Activated CD4-positive, alpha-beta memory T cell treated with anti-CD3 and anti-CD28 coated beads for 36 hours (primary cell): Measurements from ENCODE around the gene NUP93. TPM values are rescaled to one million over a fixed set of nuclear protein-coding genes. Genes with fewer than 3 reads are reported as not detected.
"Not testable (repeated sequence)": the region's sequence is repeated elsewhere in the genome, so short reads cannot be mapped to it uniquely, and the experiment has no call there.

Source experiments
- CTCF ChIA-PET: fragments of 350-600 bp; sonication (Branson Sonifier 250); formaldehyde crosslinking; loops from one replicate; lab custom pipeline; 2021; ENCODE audit warnings: antibody characterized with exemption, inconsistent platforms; lab: Charles Lee
- POLR2A ChIA-PET: fragments of 350-600 bp; sonication (Branson Sonifier 250); formaldehyde crosslinking; loops from one replicate; lab custom pipeline; 2021; ENCODE audit warnings: antibody characterized with exemption; lab: Charles Lee
- DNase-seq: peaks from one replicate; pipeline ENCODE4 v3.0.0-alpha.2; 2020
- H3K27ac Mint-ChIP-seq: one replicate; pipeline ENCODE4 v1.8.0; 2021; ENCODE audit warnings: mixed read lengths
- H3K27me3 Mint-ChIP-seq: one replicate; pipeline ENCODE4 v1.8.0; 2021; ENCODE audit warnings: mixed read lengths
- H3K36me3 Mint-ChIP-seq: one replicate; pipeline ENCODE4 v1.8.0; 2021; ENCODE audit warnings: mixed read lengths
- H3K4me1 Mint-ChIP-seq: one replicate; pipeline ENCODE4 v1.8.0; 2021; ENCODE audit warnings: low read depth, mixed read lengths
- H3K4me3 Mint-ChIP-seq: one replicate; pipeline ENCODE4 v1.8.0; 2021; ENCODE audit warnings: mild to moderate bottlenecking, mixed read lengths
- H3K9me3 Mint-ChIP-seq: one replicate; pipeline ENCODE4 v1.8.0; 2021; ENCODE audit warnings: mixed read lengths
- intact Hi-C: fragments of 100-400 bp; cut with micrococcal nuclease; formaldehyde crosslinking; loops from one replicate; pipeline ENCODE4 v1.15.1; 2023
- total RNA-seq, 2 experiments: library from RNA; stranded (reverse); gene quantifications; one replicate each; pipeline ENCODE4 v1.2.3, GENCODE V29; 2021

The NUP93 gene
- total RNA-seq, 2 experiments from 2014 or later, result 131 to 133 TPM

DNA sequence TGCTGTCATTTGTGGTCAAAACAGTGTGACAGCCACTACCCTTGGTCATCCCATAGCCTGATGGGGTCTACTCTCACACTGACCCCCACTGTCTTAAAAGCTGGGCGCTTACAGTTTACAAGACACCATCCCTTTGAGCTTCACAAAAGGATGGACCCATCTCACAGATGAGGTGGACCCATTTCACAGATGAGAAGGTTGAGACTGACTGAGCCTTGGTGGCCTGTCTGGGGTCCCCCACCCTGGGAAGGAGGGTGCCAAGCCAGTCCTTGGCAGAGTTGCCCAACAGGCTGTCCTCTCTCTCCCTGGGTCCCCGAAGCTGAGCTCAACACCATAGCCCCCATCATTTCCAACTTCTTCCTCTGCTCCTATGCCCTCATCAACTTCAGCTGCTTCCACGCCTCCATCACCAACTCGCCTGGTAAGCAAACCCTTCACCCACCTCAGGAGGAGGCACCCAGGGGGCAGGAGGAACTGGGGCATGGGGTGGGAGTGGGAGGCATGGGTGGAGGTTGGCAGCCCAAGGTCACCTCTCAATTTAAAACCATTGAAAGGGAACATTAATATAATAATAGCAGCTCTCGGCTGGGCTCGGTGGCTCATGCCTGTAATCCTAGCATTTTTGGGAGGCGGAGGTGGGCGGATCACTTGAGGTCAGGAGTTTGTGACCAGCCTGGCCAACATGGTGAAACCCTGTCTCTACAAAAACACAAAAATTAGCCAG, 152.3 kb downstream of the NUP93 start:
- H3K27ac Mint-ChIP-seq, result no peak overlapping the region
- ChIA-PET POLR2A (no interaction called here), CTCF (interaction anchor here (0.7 to 1.4 kb wide), 2 partner anchors 15 to 53 kb away, joined by 3 to 4 read pairs; no protein-coding TSS in a partner anchor)

DNA sequence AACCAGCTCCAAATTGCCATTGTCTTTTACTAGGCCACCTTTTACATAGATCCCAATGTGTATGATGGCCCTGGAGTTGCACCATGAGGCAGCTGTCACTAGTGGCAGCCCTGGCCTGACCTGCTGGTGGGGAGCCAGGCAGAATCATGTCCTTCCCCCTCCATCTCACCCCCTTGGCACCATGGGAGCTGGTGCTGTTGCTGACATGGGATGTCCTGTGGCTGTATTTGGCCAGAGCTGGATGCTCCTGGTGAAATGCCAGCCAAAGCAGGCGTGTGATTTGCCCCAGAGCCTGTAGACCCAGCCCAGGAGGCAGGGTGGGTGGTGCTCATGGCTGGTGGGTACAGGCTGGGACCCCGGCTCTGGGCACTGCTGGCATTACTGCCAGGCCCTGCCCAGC, 153.7 kb downstream of the NUP93 start:
- Mint-ChIP-seq H3K27me3 (no peaks in the 10 kb centered on the region), H3K9me3 (no peaks in the 10 kb centered on the region), H3K4me1 (no peaks in the 10 kb centered on the region), H3K36me3 (no peaks in the 10 kb centered on the region), H3K4me3 (no peak overlapping the region), H3K27ac (no peak overlapping the region)
- DNase-seq, result no peak
- intact Hi-C loops, result no loop called here
- ChIA-PET POLR2A (no interaction called here), CTCF (interaction anchor here (1.2 kb wide), 1 partner anchor 16 kb away, joined by 3 read pairs; no protein-coding TSS in a partner anchor)

More for the DNA sequence above, 152.3 kb downstream of the NUP93 start:
- Mint-ChIP-seq H3K36me3 (no peaks in the 10 kb centered on the region), H3K9me3 (no peaks in the 10 kb centered on the region), H3K27me3 (no peaks in the 10 kb centered on the region), H3K4me1 (no peaks in the 10 kb centered on the region), H3K4me3 (no peak overlapping the region)
- intact Hi-C loops, result no loop called here
- no peak for DNase-seq

DNA sequence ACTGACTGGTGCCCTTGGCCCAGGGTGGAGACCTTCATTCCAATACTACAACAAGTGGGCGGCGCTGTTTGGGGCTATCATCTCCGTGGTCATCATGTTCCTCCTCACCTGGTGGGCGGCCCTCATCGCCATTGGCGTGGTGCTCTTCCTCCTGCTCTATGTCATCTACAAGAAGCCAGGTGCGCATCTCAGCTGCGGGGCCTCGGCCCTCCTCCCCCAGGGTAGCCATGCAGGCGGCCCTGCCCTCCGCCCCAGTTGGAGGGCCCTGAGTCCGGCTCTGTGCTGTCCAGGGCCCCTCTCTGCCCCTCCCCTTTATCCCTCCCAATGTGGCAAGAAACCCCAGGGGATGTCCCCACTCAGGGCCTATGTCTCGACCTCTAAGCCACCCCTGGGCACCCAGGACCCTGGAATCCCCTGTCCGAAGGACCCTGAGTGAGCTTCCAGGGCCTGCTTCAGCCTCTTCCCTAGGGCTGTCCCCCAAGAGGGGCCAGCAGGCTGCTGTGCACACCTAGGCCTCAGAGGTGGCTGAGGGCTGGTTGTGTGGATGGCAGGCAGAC, 154.2 kb downstream of the NUP93 start:
- no peaks in the 10 kb centered on the region for H3K27me3 Mint-ChIP-seq
- no peak overlapping the region for H3K27ac Mint-ChIP-seq
- no peak for DNase-seq
- no peaks in the 10 kb centered on the region for H3K9me3 Mint-ChIP-seq
- POLR2A ChIA-PET, result interaction anchor here (1.6 kb wide), 1 partner anchor 61 kb away, joined by 3 read pairs; no protein-coding TSS in a partner anchor
- H3K4me1 Mint-ChIP-seq, result no peaks in the 10 kb centered on the region
- intact Hi-C loops, result no loop called here
- no peak overlapping the region for H3K4me3 Mint-ChIP-seq
- no peaks in the 10 kb centered on the region for H3K36me3 Mint-ChIP-seq
- CTCF ChIA-PET, result interaction anchor here (1.2 kb wide), 1 partner anchor 16 kb away, joined by 3 read pairs; no protein-coding TSS in a partner anchor

DNA sequence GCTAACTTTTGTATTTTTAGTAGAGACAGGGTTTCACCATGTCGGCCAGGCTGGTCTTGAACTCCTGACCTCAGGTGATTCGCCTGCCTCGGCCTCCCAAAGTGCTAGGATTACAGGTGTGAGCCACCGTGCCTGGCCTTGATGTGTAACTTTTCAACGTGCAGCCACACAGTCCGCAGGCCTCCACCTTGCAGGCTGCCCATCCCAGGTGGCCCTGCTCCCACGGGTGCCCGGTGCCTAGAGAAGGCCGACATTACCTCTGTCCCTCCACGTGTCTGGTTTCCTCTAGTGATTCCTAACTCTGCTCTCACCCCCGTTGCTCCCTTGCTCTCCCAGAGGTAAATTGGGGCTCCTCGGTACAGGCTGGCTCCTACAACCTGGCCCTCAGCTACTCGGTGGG, 155.0 kb downstream of the NUP93 start:
- DNase-seq, H3K36me3 Mint-ChIP-seq, H3K4me3 Mint-ChIP-seq, intact Hi-C loops, H3K9me3 Mint-ChIP-seq, CTCF ChIA-PET, H3K4me1 Mint-ChIP-seq, H3K27me3 Mint-ChIP-seq, H3K27ac Mint-ChIP-seq: not testable (repeated sequence)
- POLR2A ChIA-PET, result interaction anchor here (1.6 kb wide), 1 partner anchor 60 kb away, joined by 3 read pairs; no protein-coding TSS in a partner anchor

DNA sequence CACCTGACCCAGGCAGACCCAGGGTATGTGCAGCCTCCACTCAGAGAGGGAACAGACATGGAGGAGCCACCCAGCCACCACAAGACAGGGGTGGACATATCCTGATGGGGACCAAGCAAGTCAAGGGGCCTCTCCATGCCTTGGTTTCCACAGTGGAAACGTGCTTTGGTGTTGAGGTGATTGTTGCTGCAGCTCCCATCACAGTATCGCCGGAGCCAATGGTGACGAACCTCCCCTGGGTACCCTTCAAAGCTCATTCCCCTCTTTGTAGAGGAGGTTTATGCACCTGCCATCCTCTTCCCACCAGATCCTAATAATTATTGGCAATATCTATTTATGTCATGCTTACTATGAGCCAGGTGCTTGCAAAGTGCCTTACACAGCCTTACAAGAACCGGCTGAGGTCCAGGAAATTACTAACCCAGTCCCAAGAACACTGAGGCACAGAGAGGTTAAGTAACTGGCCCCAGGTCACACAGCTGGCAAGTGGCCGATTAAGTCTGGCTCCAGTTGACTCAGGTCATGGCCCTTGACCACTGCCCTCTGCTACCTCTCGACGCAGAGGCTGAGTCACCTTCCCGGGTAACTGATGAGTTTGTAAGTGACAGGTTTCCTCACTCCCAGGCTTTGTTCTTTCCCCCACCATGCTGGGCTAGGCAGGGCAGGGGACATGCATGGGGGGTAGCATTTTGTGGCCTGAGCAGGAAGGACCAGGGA, 155.7 kb downstream of the NUP93 start:
- Mint-ChIP-seq H3K4me1 (no peaks in the 10 kb centered on the region), H3K27ac (no peak overlapping the region), H3K4me3 (no peak overlapping the region), H3K9me3 (no peaks in the 10 kb centered on the region), H3K36me3 (no peaks in the 10 kb centered on the region), H3K27me3 (no peaks in the 10 kb centered on the region)
- ChIA-PET CTCF (no interaction called here), POLR2A (interaction anchor here (1.6 kb wide), 1 partner anchor 59 kb away, joined by 3 read pairs; no protein-coding TSS in a partner anchor)
- no peak for DNase-seq
- intact Hi-C loops, result no loop called here

DNA sequence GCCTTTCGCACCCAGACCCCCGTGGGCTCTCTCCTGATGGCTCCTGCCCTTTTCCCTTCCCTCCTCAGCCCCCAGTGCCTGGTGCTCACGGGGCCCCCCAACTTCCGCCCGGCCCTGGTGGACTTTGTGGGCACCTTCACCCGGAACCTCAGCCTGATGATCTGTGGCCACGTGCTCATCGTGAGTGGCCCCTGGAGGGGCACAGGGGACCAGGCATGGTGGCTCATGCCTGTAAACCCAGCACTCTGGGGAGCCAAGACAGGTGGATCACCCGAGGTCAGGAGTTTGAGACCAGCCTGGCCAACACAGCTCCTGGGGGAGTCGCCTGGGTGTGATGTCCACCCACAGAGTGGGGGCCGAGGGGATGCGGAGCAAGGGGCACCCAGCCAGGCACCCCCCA, 156.4 kb downstream of the NUP93 start:
- Mint-ChIP-seq H3K9me3 (no peaks in the 10 kb centered on the region), H3K36me3 (no peaks in the 10 kb centered on the region), H3K4me3 (no peak overlapping the region), H3K4me1 (no peaks in the 10 kb centered on the region), H3K27me3 (no peaks in the 10 kb centered on the region), H3K27ac (no peak overlapping the region)
- DNase-seq, result no peak
- CTCF ChIA-PET, result no interaction called here
- POLR2A ChIA-PET, result no interaction called here
- intact Hi-C loops, result no loop called here

DNA sequence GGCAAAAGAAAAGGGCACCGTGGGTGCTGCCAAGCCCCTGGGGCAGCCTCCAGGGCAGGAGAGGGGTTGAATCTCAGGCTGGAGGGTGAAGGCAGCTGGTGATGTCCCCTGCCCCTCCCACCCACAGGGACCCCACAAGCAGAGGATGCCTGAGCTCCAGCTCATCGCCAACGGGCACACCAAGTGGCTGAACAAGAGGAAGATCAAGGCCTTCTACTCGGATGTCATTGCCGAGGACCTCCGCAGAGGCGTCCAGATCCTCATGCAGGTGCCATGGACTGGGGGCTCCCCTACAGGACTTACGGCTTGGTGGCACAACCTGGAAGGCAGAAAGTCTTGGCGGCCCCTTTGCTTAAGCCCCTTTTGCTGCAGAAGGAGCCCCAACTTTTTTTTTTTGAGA, 156.9 kb downstream of the NUP93 start:
- CTCF ChIA-PET, result no interaction called here
- intact Hi-C loops, result no loop called here
- DNase-seq, result no peak
- no peak overlapping the region for H3K4me3 Mint-ChIP-seq
- H3K27me3 Mint-ChIP-seq, result no peaks in the 10 kb centered on the region
- no peaks in the 10 kb centered on the region for H3K4me1 Mint-ChIP-seq
- POLR2A ChIA-PET, result interaction anchor here (0.5 kb wide), 1 partner anchor 83 kb away, joined by 4 read pairs; no protein-coding TSS in a partner anchor
- no peaks in the 10 kb centered on the region for H3K9me3 Mint-ChIP-seq
- H3K27ac Mint-ChIP-seq, result no peak overlapping the region
- no peaks in the 10 kb centered on the region for H3K36me3 Mint-ChIP-seq

DNA sequence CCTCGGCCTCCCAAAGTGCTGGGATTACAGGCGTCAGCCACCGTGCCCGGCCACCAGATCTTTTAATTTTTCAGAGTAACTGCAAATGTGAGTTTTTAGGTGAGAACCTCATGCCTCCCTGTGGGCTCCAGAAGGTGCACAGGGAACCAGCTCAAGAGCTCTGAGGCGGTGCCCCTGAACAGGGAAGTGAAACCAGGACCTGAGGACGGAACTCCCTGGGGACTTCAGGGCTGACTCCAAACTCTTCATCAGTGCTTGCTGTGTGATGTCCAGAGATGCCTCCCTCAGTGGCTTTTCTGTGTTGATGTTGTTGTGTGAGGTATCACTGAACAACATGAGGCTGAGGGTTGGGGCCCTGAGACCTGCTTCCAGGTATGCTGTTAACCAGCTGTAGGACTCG, 158.9 kb downstream of the NUP93 start:
- POLR2A ChIA-PET, result no interaction called here
- no peaks in the 10 kb centered on the region for H3K9me3 Mint-ChIP-seq
- no peaks in the 10 kb centered on the region for H3K27me3 Mint-ChIP-seq
- intact Hi-C loops, result no loop called here
- no peak overlapping the region for H3K4me3 Mint-ChIP-seq
- no peaks in the 10 kb centered on the region for H3K4me1 Mint-ChIP-seq
- no peak for DNase-seq
- CTCF ChIA-PET, result no interaction called here
- H3K27ac Mint-ChIP-seq, result no peak overlapping the region
- H3K36me3 Mint-ChIP-seq, result no peaks in the 10 kb centered on the region

DNA sequence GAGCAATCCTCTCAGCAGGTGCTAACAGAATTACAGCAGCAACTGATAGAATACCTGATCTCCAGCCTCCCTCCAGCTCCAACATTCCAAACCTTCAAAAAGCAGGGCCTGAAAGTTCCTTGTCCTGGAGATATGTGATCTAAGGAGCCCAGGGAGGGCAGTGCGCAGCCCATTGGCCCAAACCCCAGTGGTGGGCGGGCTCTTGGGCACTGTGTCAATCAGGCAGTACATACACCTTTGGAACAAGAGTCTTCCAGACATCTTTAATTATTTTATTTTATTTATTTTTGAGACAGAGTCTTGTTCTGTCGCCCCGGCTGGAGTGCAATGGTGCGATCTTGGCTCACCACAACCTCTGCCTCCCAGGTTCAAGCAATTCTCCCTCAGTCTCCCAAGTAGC, 159.3 kb downstream of the NUP93 start:
- intact Hi-C loops, result no loop called here
- DNase-seq, result no peak
- H3K36me3 Mint-ChIP-seq, result no peaks in the 10 kb centered on the region
- ChIA-PET POLR2A (no interaction called here), CTCF (no interaction called here)
- no peaks in the 10 kb centered on the region for H3K4me1 Mint-ChIP-seq
- H3K9me3 Mint-ChIP-seq, result no peaks in the 10 kb centered on the region
- H3K27me3 Mint-ChIP-seq, result no peaks in the 10 kb centered on the region
- H3K27ac Mint-ChIP-seq, result no peak overlapping the region
- no peak overlapping the region for H3K4me3 Mint-ChIP-seq

DNA sequence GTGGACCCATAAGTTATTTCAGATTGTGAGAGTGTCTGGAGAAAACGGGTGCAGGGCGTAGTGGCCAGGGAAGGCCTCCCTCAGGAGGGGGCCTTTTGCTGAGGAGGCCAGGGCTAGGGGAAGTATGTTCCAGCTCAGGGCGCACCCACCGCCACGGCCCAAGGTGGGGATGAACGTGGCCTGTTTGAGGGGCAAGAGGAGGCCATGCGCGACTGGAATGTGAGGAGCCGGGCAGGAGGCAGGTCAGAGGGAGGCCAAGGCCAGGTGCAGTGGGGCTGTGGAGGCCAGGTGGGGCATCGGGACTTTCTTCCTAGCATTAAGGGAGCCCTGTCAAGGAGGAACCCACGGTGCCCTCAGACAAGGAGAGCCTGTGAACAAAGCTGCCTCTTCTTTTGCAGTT, 161.8 kb downstream of the NUP93 start:
- ChIA-PET POLR2A (interaction anchor here (0.9 kb wide), 1 partner anchor 41 kb away, joined by 4 read pairs; no protein-coding TSS in a partner anchor), CTCF (no interaction called here)
- Mint-ChIP-seq H3K27me3 (no peaks in the 10 kb centered on the region), H3K9me3 (no peaks in the 10 kb centered on the region), H3K4me3 (no peak overlapping the region), H3K27ac (no peak overlapping the region), H3K36me3 (no peaks in the 10 kb centered on the region), H3K4me1 (no peaks in the 10 kb centered on the region)
- intact Hi-C loops, result no loop called here
- DNase-seq, result no peak

DNA sequence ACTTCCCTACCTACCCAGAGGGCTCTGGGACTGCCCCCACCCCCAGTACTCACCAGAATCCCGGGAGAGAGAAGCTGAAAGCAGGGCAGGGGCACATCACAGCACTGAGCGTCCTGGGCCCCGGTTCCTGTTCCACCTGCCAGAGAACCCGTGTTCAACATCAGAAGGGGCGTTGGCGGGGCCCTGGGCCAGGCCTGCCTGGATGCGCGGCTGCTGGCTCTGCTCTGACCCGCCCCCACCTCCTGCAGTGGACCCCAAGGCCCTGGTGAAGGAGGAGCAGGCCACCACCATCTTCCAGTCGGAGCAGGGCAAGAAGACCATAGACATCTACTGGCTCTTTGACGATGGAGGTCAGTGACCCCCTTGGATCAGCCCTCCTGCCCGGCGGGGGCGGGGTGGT, 162.8 kb downstream of the NUP93 start:
- H3K27ac Mint-ChIP-seq, result no peak overlapping the region
- H3K36me3 Mint-ChIP-seq, result no peaks in the 10 kb centered on the region
- intact Hi-C loops, result no loop called here
- no peak overlapping the region for H3K4me3 Mint-ChIP-seq
- CTCF ChIA-PET, result no interaction called here
- POLR2A ChIA-PET, result interaction anchor here (0.9 kb wide), 1 partner anchor 40 kb away, joined by 4 read pairs; no protein-coding TSS in a partner anchor
- H3K9me3 Mint-ChIP-seq, result no peaks in the 10 kb centered on the region
- H3K4me1 Mint-ChIP-seq, result no peaks in the 10 kb centered on the region
- H3K27me3 Mint-ChIP-seq, result no peaks in the 10 kb centered on the region
- no peak for DNase-seq

DNA sequence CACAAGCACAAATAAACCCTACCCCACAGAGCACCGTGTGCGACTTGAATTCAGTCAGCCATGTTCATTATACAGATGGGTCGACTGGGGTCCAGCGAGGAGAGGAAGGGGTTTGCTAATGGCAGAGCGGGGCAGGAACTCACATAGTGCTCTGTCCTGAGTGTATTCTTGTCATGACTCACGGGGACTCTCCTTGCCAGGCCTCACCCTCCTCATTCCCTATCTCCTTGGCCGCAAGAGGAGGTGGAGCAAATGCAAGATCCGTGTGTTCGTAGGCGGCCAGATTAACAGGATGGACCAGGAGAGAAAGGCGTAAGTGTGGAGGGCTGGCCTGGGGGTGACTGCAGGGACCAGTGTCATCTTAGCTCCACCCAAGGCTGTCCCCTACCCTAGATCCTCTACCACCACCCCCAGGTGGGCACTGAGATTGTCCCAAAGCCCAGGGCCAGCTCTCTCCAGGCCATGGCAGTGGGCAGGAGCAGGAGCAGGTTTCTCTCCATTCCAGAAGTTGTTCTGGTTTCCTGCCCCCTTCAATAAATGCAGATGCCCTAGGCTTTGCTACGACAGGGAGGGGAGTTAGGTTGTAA, 164.5 kb downstream of the NUP93 start:
- Mint-ChIP-seq H3K4me3 (no peak overlapping the region), H3K27me3 (no peaks in the 10 kb centered on the region), H3K36me3 (no peaks in the 10 kb centered on the region), H3K9me3 (no peaks in the 10 kb centered on the region), H3K27ac (no peak overlapping the region), H3K4me1 (peaks cover 8% of the 10 kb centered on the region)
- intact Hi-C loops, result no loop called here
- POLR2A ChIA-PET, result no interaction called here
- no peak for DNase-seq
- CTCF ChIA-PET, result interaction anchor here (1.1 kb wide), 1 partner anchor 15 kb away, joined by 3 read pairs; no protein-coding TSS in a partner anchor
